ENCODE results near the gene PMPCA.

DNA sequence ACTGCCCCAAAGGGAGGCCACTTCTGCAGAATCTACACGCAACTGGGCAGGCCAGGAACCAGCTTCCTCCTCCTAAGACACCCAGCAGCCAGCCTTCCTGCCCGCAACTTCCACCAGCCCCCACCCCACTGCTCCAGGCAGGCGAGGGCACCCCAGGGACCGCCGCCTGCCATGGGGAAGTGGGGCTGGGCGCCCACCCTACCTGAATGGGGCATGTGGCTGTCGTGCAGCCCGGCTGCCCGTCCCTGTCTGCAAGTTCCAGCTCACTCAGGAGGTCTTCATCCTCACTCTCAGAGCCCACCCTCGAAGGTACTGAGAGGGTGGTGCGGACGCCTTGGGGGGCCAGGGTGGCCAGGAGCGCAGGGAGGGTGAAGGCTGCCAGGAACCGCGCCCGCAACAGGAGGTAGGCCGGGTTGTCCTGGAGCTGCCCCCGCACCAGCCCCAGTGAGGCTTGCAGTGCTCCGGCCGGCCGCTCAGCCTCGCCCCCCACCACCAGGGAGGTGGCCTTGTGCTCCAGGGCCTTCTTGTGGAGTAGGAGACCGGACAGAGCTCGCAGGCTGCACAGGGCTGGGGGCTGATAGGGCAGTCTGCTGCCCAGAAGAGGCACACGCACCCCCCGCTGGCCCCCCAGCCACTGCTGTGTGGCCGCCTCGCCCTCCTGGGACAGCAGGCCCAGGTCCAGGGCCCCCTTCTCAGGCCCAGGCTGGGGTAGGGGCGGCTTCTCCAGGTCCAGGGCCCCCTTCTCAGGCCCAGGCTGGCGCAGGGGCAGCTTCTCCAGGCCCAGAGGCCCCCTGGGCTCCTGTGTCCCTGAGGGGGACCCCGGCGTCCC lies 32.9 kb upstream of the PMPCA start:
- no peak for TF ChIP-seq POLR2AphosphoS5 (IDR thresholded peaks at IDR 0.05)
- TF ChIP-seq CTCF (IDR thresholded peaks at IDR 0.05): no peak
- TF ChIP-seq POLR2A (IDR thresholded peaks at IDR 0.05): no peak
- TF ChIP-seq EP300 (IDR thresholded peaks at IDR 0.05): no peak
